ENCODE data around the gene ATP11B.

The ATP11B gene

GRCh38 chr3:182914341-182914740 lies 121.0 kb downstream of the ATP11B start:
- DNase-seq, result no peak

GRCh38 chr3:182917134-182917533 lies 123.8 kb downstream of the ATP11B start:
- DNase-seq, result no peak

GRCh38 chr3:182919866-182920357 lies 126.6 kb downstream of the ATP11B start:
- DNase-seq, result no peak

- DNase-seq, result peak; percentile 100
Observed at GRCh38 chr3:182920515-182921084, 127.3 kb downstream of the ATP11B start.

GRCh38 chr3:182921665-182922355 lies 128.5 kb downstream of the ATP11B start:
- peak; percentile 94 for DNase-seq

GRCh38 chr3:182925330-182925943 lies 132.1 kb downstream of the ATP11B start:
- no peak for DNase-seq

- no peak for DNase-seq
Observed at GRCh38 chr3:182925944-182926337, 132.6 kb downstream of the ATP11B start.

- DNase-seq, result no peak
Observed at GRCh38 chr3:182935803-182936202, 142.5 kb downstream of the ATP11B start.

- DNase-seq, result no peak
Observed at GRCh38 chr3:182936239-182936917, 143.1 kb downstream of the ATP11B start.

GRCh38 chr3:182936918-182937285 lies 143.6 kb downstream of the ATP11B start:
- DNase-seq, result no peak

- peak; percentile 93 for DNase-seq
Observed at GRCh38 chr3:182937293-182938051, 144.2 kb downstream of the ATP11B start.

GRCh38 chr3:182940266-182940808 lies 147.0 kb downstream of the ATP11B start:
- no peak for DNase-seq

- no peak for DNase-seq
Observed at GRCh38 chr3:182941719-182942118, 148.4 kb downstream of the ATP11B start.

GRCh38 chr3:182947888-182948287 lies 154.6 kb downstream of the ATP11B start:
- peak; percentile 86 for DNase-seq

GRCh38 chr3:182948305-182948704 lies 155.0 kb downstream of the ATP11B start:
- DNase-seq, result peak; percentile 92

- DNase-seq, result no peak
Observed at GRCh38 chr3:182949688-182950087, 156.4 kb downstream of the ATP11B start.

GRCh38 chr3:182954553-182955235 lies 161.4 kb downstream of the ATP11B start:
- no peak for DNase-seq

GRCh38 chr3:182957226-182957625 lies 163.9 kb downstream of the ATP11B start:
- peak; percentile 96 for DNase-seq

- no peak for DNase-seq
Observed at GRCh38 chr3:182957676-182958266, 164.5 kb downstream of the ATP11B start.

- DNase-seq, result no peak
Observed at GRCh38 chr3:182959474-182960350, 166.4 kb downstream of the ATP11B start.

All from hematopoietic multipotent progenitor cell treated with erythropoietin and hydrocortisone succinate and interleukin-3 and kit ligand, for 8 days (in vitro differentiated cells).